HCT116 (cell line): ENCODE measurements around the gene SLC24A3. TPM values are rescaled to one million over a fixed set of nuclear protein-coding genes. Genes with fewer than 3 reads are reported as not detected.

Source experiments
- ATAC-seq: fragments of 200-7000 bp; cut with Tn5 transposase; 2 replicates; pipeline ENCODE4 v1.9.1; 2020; ENCODE audit warnings: mild to moderate bottlenecking, moderate library complexity
- BruUV-seq: library from RNA; stranded (reverse); fragments of 400-500 nt; replicated peaks from 2 replicates; lab custom pipeline; 2021; lab: Mats Ljungman, UMichigan
- CTCF ChIA-PET: fragments of 300-600 bp; sonication (Branson Sonifier 250); formaldehyde crosslinking; loops from one replicate; lab custom pipeline; 2021; ENCODE audit warnings: antibody characterized with exemption; lab: Charles Lee
- POLR2A ChIA-PET: fragments of 300-600, 350-600 bp; sonication (Branson Sonifier 250); formaldehyde crosslinking; loops from one replicate; lab custom pipeline; 2021; ENCODE audit warnings: antibody characterized with exemption; lab: Charles Lee
- RAD21 ChIA-PET, 2 experiments: fragments of 300-600 bp; sonication (Branson Sonifier 250); formaldehyde crosslinking; loops; one replicate each; lab custom pipeline; 2023; ENCODE audit warnings: low total read pairs in 2 of 2; ENCODE audit not compliant: uncharacterized antibody in 2 of 2, unreplicated experiment in 2 of 2, low non-redundant PET in 1 of 2; lab: Charles Lee
- DNase-seq: peaks from one replicate; pipeline ENCODE4 v3.0.0-alpha.2; 2010; ENCODE audit warnings: low read depth, low spot score
- H2AFZ ChIP-seq: fragments of 200-600 bp; shearing (Covaris generic), sonication (generic); 2 replicates; pipeline ENCODE4 v1.6.1; 2017; ENCODE audit warnings: low read depth, mixed run types, mixed read lengths, antibody characterized with exemption, low read length; ENCODE audit not compliant: poor library complexity, severe bottlenecking
- H3K27ac ChIP-seq: 2 replicates; pipeline ENCODE4 v1.5.1; 2012; ENCODE audit warnings: low read depth, low read length
- H3K27me3 ChIP-seq: fragments of 200-600 bp; sonication (generic); 2 replicates; pipeline ENCODE4 v1.6.1; 2016; ENCODE audit warnings: mixed run types, low read length, mixed read lengths; ENCODE audit not compliant: insufficient read depth
- H3K36me3 ChIP-seq, 2 experiments: fragments of 200-500 bp in 1 of 2; fragments of 200-600 bp in 1 of 2; sonication (Bioruptor generic) in 1 of 2; sonication (generic) in 1 of 2; 2 replicates each; pipeline versions ENCODE4 v1.5.1 to v1.6.1; 2014 to 2016; ENCODE audit warnings: low read length in 2 of 2, inconsistent platforms in 1 of 2, mixed read lengths in 1 of 2, mixed run types in 1 of 2; ENCODE audit not compliant: insufficient read depth in 2 of 2, control insufficient read depth in 1 of 2
- H3K4me1 ChIP-seq, 2 experiments: fragments of 200-600 bp in 1 of 2; sonication (generic) in 1 of 2; 2 replicates each; pipeline versions ENCODE4 v1.5.1 to v1.6.1; 2012 to 2017; ENCODE audit warnings: low read length in 2 of 2, inconsistent platforms in 1 of 2, mild to moderate bottlenecking in 1 of 2, mixed read lengths in 1 of 2, mixed run types in 1 of 2, moderate library complexity in 1 of 2; ENCODE audit not compliant: insufficient read depth in 2 of 2, control insufficient read depth in 1 of 2
- H3K4me2 ChIP-seq: fragments of 200-600 bp; sonication (generic); 2 replicates; pipeline ENCODE4 v1.6.1; 2017; ENCODE audit warnings: mixed run types, low read length, mixed read lengths
- H3K4me3 ChIP-seq, 2 experiments: fragments of 200-600 bp in 1 of 2; sonication (generic) in 1 of 2; replicated peaks in 1 of 2; 2 replicates each; pipeline ENCODE4 v1.5.1; 2011 to 2016; ENCODE audit warnings: low read length in 2 of 2, control low read depth in 1 of 2, low read depth in 1 of 2, mild to moderate bottlenecking in 1 of 2, mixed read lengths in 1 of 2, mixed run types in 1 of 2
- H3K79me2 ChIP-seq: fragments of 200-600 bp; sonication (generic); 2 replicates; pipeline ENCODE4 v1.6.1; 2017; ENCODE audit warnings: mild to moderate bottlenecking, mixed run types, low read length, moderate library complexity, mixed read lengths; ENCODE audit not compliant: insufficient read depth
- H3K9ac ChIP-seq: fragments of 200-600 bp; sonication (generic); 2 replicates; pipeline ENCODE4 v1.6.1; 2016; ENCODE audit warnings: low read length, mixed read lengths
- H3K9me2 ChIP-seq: fragments of 200-600 bp; sonication (generic), shearing (Covaris generic); 2 replicates; pipeline ENCODE4 v1.6.1; 2017; ENCODE audit warnings: mixed run types, mild to moderate bottlenecking, moderate library complexity; ENCODE audit not compliant: insufficient read depth
- H3K9me3 ChIP-seq, 2 experiments: fragments of 200-500 bp in 1 of 2; fragments of 200-600 bp in 1 of 2; sonication (Bioruptor generic) in 1 of 2; sonication (generic) in 1 of 2; 2 replicates each; pipeline ENCODE4 v1.6.1; 2014 to 2017; ENCODE audit warnings: low read length in 2 of 2, mixed read lengths in 2 of 2, inconsistent platforms in 1 of 2, low read depth in 1 of 2, mild to moderate bottlenecking in 1 of 2, mixed run types in 1 of 2, moderate library complexity in 1 of 2; ENCODE audit not compliant: control insufficient read depth in 1 of 2, insufficient read depth in 1 of 2
- H4K20me1 ChIP-seq: fragments of 200-600 bp; sonication (generic), shearing (Covaris generic); 2 replicates; pipeline ENCODE4 v1.6.1; 2017; ENCODE audit warnings: mixed run types, mild to moderate bottlenecking, moderate library complexity; ENCODE audit not compliant: insufficient read depth
- ATF3 ChIP-seq: IDR thresholded peaks from 2 replicates; pipeline ENCODE4 v1.6.1; 2012
- CBX3 ChIP-seq: IDR thresholded peaks from 2 replicates; pipeline ENCODE4 v1.6.1; 2012; ENCODE audit warnings: low read depth
- CEBPB ChIP-seq: IDR thresholded peaks from 2 replicates; pipeline ENCODE4 v1.6.1; 2012; ENCODE audit warnings: low read depth
- CTCF ChIP-seq, 3 experiments: fragments of 200-600 bp in 1 of 3; sonication (generic) in 1 of 3; IDR thresholded peaks in 2 of 3; conservative IDR thresholded peaks in 1 of 3; 2 replicates each; pipeline ENCODE4 v1.5.1; 2012 to 2017; ENCODE audit warnings: low read depth in 2 of 3, low read length in 2 of 3, antibody characterized with exemption in 1 of 3, borderline replicate concordance in 1 of 3, control low read depth in 1 of 3, mild to moderate bottlenecking in 1 of 3, mixed read lengths in 1 of 3, mixed run types in 1 of 3, moderate library complexity in 1 of 3; ENCODE audit not compliant: insufficient read depth in 1 of 3
- EGR1 ChIP-seq: IDR thresholded peaks from 2 replicates; pipeline ENCODE4 v1.6.1; 2012; ENCODE audit warnings: low read depth
- ELF1 ChIP-seq: IDR thresholded peaks from 2 replicates; pipeline ENCODE4 v1.6.1; 2012; ENCODE audit warnings: low read depth, borderline replicate concordance
- EZH2 ChIP-seq: fragments of 200-600 bp; sonication (generic); IDR thresholded peaks from 2 replicates; pipeline ENCODE4 v1.6.1; 2017; ENCODE audit warnings: antibody characterized with exemption, mixed run types
- EZH2phosphoT487 ChIP-seq: fragments of 200-600 bp; IDR thresholded peaks from 2 replicates; pipeline ENCODE4 v1.6.1; 2018; ENCODE audit warnings: antibody characterized with exemption, borderline replicate concordance
- FOSL1 ChIP-seq: IDR thresholded peaks from 2 replicates; pipeline ENCODE4 v1.6.1; 2012; ENCODE audit warnings: low read depth
- JUND ChIP-seq: IDR thresholded peaks from 2 replicates; pipeline ENCODE4 v1.6.1; 2012
- MAX ChIP-seq: IDR thresholded peaks from 2 replicates; pipeline ENCODE4 v1.6.1; 2012
- POLR2A ChIP-seq: IDR thresholded peaks from 2 replicates; pipeline ENCODE4 v1.7.0; 2011; ENCODE audit warnings: borderline replicate concordance; ENCODE audit not compliant: insufficient read depth, insufficient read length; ENCODE audit errors: extremely low read depth
- POLR2AphosphoS5 ChIP-seq: IDR thresholded peaks from 2 replicates; pipeline ENCODE4 v1.6.1; 2011; ENCODE audit warnings: mild to moderate bottlenecking, low read depth, low read length, moderate library complexity
- RAD21 ChIP-seq: IDR thresholded peaks from 2 replicates; pipeline ENCODE4 v1.6.1; 2012; ENCODE audit warnings: low read depth, mild to moderate bottlenecking
- SRF ChIP-seq: IDR thresholded peaks from 2 replicates; pipeline ENCODE4 v1.6.1; 2012; ENCODE audit warnings: low read depth
- YY1 ChIP-seq: IDR thresholded peaks from 2 replicates; pipeline ENCODE4 v1.6.1; 2011; ENCODE audit warnings: low read length, low read depth, moderate library complexity, mild to moderate bottlenecking; ENCODE audit not compliant: insufficient replicate concordance; ENCODE audit errors: extremely low read depth
- ZFX ChIP-seq: fragments of 450-650 bp; IDR thresholded peaks from 2 replicates; pipeline ENCODE4 v1.6.1; 2017
- intact Hi-C: fragments of 100-400 bp; cut with micrococcal nuclease; formaldehyde crosslinking; loops from 2 replicates; pipeline ENCODE4 v1.10.0; 2022
- total RNA-seq: library from RNA; stranded (reverse); gene quantifications from one replicate; pipeline ENCODE4 v1.2.1, GENCODE V29; 2021; ENCODE audit not compliant: unreplicated experiment

Gene SLC24A3
- total RNA-seq, 1 experiment from 2014 or later: not detected

GRCh38 chr20:19328676-19329075 lies 116.2 kb downstream of the SLC24A3 start:
- Histone ChIP-seq H4K20me1 (no peaks in the 10 kb centered on the region), H3K27ac (no peak overlapping the region), H3K9ac (no peak overlapping the region), H3K4me3 (no peak overlapping the region), H3K9me3 (0 out of 4 replicates have a peak, but pooled peaks cover 0 to 3% of the 10 kb centered on the region in 2 experiments), H3K4me2 (no peak overlapping the region), H2AFZ (no peak overlapping the region), H3K9me2 (no peaks in the 10 kb centered on the region), H3K36me3 (no peaks in the 10 kb centered on the region), H3K79me2 (no peaks in the 10 kb centered on the region), H3K27me3 (no peaks in the 10 kb centered on the region), H3K4me1 (no peaks in the 10 kb centered on the region)
- TF ChIP-seq ELF1 (no peak), FOSL1 (no peak), RAD21 (no peak), CEBPB (no peak), CBX3 (no peak), POLR2AphosphoS5 (no peak), JUND (no peak), EZH2 (no peak), ATF3 (no peak)
- ChIA-PET RAD21 (no interaction called here), CTCF (no interaction called here), POLR2A (no interaction called here)
- ATAC-seq (no peak), DNase-seq (no peak)
- BruUV-seq: no TSS peak
- intact Hi-C loops: no loop called here

- Histone ChIP-seq H3K4me2 (no peak overlapping the region), H3K36me3 (no peaks in the 10 kb centered on the region), H2AFZ (no peak overlapping the region), H3K4me1 (no peaks in the 10 kb centered on the region), H3K9ac (no peak overlapping the region), H3K27me3 (no peaks in the 10 kb centered on the region), H3K9me3 (no peaks in the 10 kb centered on the region), H3K4me3 (no peak overlapping the region), H3K9me2 (no peaks in the 10 kb centered on the region), H3K27ac (no peak overlapping the region), H4K20me1 (no peaks in the 10 kb centered on the region), H3K79me2 (no peaks in the 10 kb centered on the region)
- BruUV-seq: no TSS peak
- POLR2A ChIA-PET: no interaction called here
- DNase-seq (no peak), ATAC-seq (no peak)
- CTCF ChIA-PET: no interaction called here
- intact Hi-C loops: no loop called here
- RAD21 ChIA-PET: no interaction called here
- TF ChIP-seq EZH2phosphoT487 (no peak), FOSL1 (no peak), EZH2 (no peak), EGR1 (no peak), YY1 (no peak), CTCF (IDR thresholded peaks at IDR 0.05 in 2 of 3, conservative IDR thresholded peaks at IDR 0.05 in 1 of 3; ENCODE audit: borderline replicate concordance in 1 of 3, insufficient read depth in 1 of 3, low read depth in 2 of 3, low read length in 2 of 3) (no peak), POLR2AphosphoS5 (no peak), JUND (no peak), ZFX (no peak), SRF (no peak), MAX (no peak), CBX3 (no peak), POLR2A (no peak)
These were observed 117.6 kb downstream of the SLC24A3 start for GRCh38 chr20:19330038-19330437.
